H1 (cell line): ENCODE results near the gene PTPN3. TPM values are rescaled to one million over a fixed set of nuclear protein-coding genes. Genes with fewer than 3 reads are reported as not detected.

Experiments
- FOSL1 ChIP-seq: IDR thresholded peaks from 2 replicates; pipeline ENCODE4 v1.6.1; 2011; ENCODE audit warnings: mild to moderate bottlenecking, low read depth, low read length, moderate library complexity; ENCODE audit not compliant: insufficient read depth
- polyA plus RNA-seq, 7 experiments: library from polyadenylated mRNA; depleted of rRNA in 3 of 7; stranded (reverse) in 5 of 7; unstranded in 2 of 7; fragments of >200 nt in 5 of 7; fragments of 200-250 nt in 2 of 7; gene quantifications; 1 replicate in 5 of 7; 2 replicates in 1 of 7; 4 replicates in 1 of 7; pipeline versions ENCODE4 v1.2.1 to v1.2.3, GENCODE V29; 2011 to 2013; ENCODE audit warnings: missing spikeins in 2 of 7, mixed read lengths in 2 of 7
- total RNA-seq: library from RNA; stranded (reverse); fragmentation: NEBNext Ultra II Directional; extraction: Animal tissue kit (Norgen Biotek cat#: 25700); gene quantifications from 2 replicates; pipeline ENCODE4 v1.2.1, GENCODE V29; 2021
- TF ChIP-seq, protein P1 (sequence below): fragments of 300-600 bp; sonication (generic); IDR thresholded peaks from 2 replicates; pipeline ENCODE4 v1.7.1; 2012; ENCODE audit warnings: low read length, moderate library complexity, mild to moderate bottlenecking, inconsistent platforms; ENCODE audit not compliant: insufficient replicate concordance

The PTPN3 gene
- total and polyA plus RNA-seq, 2 of the 8 experiments (the other 6 are each of a cell fraction or from before 2014, with no cell fraction given), result 2.9 to 3.7 TPM

DNA sequence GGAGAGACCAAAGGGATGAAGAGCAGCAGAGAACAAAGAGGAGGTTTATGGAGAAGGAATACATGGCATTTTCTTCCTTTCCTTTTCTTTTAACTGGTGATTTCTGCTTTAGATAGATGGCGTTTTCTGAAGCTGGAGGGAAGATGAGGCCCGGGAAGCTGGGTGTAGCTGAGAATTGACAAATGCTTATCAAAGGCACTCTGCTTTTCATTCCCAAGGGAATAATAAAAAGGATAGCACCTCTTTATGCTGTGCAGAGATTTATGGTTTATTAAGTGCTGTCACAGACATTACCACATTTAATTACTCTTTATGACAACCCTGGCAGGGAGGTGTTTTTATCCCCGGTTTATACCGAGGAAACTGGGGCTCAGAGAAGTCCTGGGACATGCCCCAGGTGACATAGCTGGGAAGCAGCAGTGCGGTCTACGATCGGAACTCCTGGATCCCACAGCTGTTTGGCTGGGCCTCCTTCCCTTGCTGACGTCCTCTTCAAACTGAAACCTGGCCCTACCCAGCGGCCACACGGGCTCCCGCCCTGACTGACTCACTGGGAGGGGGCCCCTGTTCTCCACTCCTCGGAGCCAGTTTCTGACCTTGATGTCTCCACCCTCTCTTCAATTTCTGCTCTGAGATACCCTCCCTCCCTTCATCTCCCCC is 169.0 kb downstream of the PTPN3 start (continued):
- TF ChIP-seq, protein P1, sequence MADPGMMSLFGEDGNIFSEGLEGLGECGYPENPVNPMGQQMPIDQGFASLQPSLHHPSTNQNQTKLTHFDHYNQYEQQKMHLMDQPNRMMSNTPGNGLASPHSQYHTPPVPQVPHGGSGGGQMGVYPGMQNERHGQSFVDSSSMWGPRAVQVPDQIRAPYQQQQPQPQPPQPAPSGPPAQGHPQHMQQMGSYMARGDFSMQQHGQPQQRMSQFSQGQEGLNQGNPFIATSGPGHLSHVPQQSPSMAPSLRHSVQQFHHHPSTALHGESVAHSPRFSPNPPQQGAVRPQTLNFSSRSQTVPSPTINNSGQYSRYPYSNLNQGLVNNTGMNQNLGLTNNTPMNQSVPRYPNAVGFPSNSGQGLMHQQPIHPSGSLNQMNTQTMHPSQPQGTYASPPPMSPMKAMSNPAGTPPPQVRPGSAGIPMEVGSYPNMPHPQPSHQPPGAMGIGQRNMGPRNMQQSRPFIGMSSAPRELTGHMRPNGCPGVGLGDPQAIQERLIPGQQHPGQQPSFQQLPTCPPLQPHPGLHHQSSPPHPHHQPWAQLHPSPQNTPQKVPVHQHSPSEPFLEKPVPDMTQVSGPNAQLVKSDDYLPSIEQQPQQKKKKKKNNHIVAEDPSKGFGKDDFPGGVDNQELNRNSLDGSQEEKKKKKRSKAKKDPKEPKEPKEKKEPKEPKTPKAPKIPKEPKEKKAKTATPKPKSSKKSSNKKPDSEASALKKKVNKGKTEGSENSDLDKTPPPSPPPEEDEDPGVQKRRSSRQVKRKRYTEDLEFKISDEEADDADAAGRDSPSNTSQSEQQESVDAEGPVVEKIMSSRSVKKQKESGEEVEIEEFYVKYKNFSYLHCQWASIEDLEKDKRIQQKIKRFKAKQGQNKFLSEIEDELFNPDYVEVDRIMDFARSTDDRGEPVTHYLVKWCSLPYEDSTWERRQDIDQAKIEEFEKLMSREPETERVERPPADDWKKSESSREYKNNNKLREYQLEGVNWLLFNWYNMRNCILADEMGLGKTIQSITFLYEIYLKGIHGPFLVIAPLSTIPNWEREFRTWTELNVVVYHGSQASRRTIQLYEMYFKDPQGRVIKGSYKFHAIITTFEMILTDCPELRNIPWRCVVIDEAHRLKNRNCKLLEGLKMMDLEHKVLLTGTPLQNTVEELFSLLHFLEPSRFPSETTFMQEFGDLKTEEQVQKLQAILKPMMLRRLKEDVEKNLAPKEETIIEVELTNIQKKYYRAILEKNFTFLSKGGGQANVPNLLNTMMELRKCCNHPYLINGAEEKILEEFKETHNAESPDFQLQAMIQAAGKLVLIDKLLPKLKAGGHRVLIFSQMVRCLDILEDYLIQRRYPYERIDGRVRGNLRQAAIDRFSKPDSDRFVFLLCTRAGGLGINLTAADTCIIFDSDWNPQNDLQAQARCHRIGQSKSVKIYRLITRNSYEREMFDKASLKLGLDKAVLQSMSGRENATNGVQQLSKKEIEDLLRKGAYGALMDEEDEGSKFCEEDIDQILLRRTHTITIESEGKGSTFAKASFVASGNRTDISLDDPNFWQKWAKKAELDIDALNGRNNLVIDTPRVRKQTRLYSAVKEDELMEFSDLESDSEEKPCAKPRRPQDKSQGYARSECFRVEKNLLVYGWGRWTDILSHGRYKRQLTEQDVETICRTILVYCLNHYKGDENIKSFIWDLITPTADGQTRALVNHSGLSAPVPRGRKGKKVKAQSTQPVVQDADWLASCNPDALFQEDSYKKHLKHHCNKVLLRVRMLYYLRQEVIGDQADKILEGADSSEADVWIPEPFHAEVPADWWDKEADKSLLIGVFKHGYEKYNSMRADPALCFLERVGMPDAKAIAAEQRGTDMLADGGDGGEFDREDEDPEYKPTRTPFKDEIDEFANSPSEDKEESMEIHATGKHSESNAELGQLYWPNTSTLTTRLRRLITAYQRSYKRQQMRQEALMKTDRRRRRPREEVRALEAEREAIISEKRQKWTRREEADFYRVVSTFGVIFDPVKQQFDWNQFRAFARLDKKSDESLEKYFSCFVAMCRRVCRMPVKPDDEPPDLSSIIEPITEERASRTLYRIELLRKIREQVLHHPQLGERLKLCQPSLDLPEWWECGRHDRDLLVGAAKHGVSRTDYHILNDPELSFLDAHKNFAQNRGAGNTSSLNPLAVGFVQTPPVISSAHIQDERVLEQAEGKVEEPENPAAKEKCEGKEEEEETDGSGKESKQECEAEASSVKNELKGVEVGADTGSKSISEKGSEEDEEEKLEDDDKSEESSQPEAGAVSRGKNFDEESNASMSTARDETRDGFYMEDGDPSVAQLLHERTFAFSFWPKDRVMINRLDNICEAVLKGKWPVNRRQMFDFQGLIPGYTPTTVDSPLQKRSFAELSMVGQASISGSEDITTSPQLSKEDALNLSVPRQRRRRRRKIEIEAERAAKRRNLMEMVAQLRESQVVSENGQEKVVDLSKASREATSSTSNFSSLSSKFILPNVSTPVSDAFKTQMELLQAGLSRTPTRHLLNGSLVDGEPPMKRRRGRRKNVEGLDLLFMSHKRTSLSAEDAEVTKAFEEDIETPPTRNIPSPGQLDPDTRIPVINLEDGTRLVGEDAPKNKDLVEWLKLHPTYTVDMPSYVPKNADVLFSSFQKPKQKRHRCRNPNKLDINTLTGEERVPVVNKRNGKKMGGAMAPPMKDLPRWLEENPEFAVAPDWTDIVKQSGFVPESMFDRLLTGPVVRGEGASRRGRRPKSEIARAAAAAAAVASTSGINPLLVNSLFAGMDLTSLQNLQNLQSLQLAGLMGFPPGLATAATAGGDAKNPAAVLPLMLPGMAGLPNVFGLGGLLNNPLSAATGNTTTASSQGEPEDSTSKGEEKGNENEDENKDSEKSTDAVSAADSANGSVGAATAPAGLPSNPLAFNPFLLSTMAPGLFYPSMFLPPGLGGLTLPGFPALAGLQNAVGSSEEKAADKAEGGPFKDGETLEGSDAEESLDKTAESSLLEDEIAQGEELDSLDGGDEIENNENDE, result no peak
- no peak for TF ChIP-seq FOSL1
